HepG2 (cell line): ENCODE data around the gene JMJD1C.
"Not testable (repeated sequence)": the region's sequence is repeated elsewhere in the genome, so short reads cannot be mapped to it uniquely, and the experiment has no call there.

ENCODE experiments used
- EP300 ChIP-seq, 3 experiments: sonication (generic) in 1 of 3; formaldehyde crosslinking in 1 of 3; IDR thresholded peaks; 2 replicates each; pipeline versions ENCODE4 v1.5.1 to v1.6.1; 2011 to 2020; ENCODE audit warnings: low read depth in 2 of 3, low read length in 2 of 3, borderline replicate concordance in 1 of 3, improper control_type of control experiment in 1 of 3, mild to moderate bottlenecking in 1 of 3, missing genetic modification reagents in 1 of 3, moderate library complexity in 1 of 3
- SIN3A ChIP-seq: IDR thresholded peaks from 2 replicates; pipeline ENCODE4 v1.6.1; 2011; ENCODE audit warnings: low read depth, mild to moderate bottlenecking, control low read depth, low read length, borderline replicate concordance
- ZKSCAN1 ChIP-seq: fragments of 150-350 bp; IDR thresholded peaks from 2 replicates; pipeline ENCODE4 v1.6.1; 2014; ENCODE audit warnings: low read length
- TF ChIP-seq, protein P1 (sequence below): sonication (generic); formaldehyde crosslinking; IDR thresholded peaks from 2 replicates; pipeline ENCODE4 v1.5.0; 2020; ENCODE audit warnings: mild to moderate bottlenecking, missing genetic modification reagents, moderate library complexity
- TF ChIP-seq, protein P2 (sequence below), 2 experiments: IDR thresholded peaks; 2 replicates each; pipeline ENCODE4 v1.6.1; 2011 to 2012; ENCODE audit warnings: low read length in 2 of 2, borderline replicate concordance in 1 of 2, low read depth in 1 of 2, mild to moderate bottlenecking in 1 of 2, moderate library complexity in 1 of 2

DNA sequence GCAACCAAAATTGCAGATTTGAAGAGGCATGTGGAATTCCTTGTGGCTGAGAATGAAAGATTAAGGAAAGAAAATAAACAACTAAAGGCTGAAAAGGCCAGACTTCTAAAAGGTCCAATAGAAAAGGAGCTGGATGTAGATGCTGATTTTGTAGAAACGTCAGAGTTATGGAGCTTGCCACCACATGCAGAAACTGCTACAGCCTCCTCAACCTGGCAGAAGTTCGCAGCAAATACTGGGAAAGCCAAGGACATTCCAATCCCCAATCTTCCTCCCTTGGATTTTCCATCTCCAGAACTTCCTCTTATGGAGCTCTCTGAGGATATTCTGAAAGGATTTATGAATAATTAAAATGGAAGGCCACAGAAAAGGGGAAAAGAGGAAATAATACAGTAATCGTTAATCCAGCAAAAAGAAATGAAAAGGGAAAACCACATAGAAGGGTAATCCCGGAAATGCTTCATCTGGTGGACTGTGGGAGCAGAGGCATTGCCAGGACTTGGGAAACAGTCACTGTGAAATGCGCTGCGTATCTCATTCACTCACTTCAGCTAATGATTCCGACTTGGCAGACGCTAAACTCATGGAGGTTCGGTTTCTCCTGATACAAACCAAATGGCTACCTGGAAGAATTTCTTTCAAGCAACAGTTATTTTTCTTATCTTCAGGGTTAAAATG is 311.8 kb downstream of the JMJD1C start:
- TF ChIP-seq, protein P1, sequence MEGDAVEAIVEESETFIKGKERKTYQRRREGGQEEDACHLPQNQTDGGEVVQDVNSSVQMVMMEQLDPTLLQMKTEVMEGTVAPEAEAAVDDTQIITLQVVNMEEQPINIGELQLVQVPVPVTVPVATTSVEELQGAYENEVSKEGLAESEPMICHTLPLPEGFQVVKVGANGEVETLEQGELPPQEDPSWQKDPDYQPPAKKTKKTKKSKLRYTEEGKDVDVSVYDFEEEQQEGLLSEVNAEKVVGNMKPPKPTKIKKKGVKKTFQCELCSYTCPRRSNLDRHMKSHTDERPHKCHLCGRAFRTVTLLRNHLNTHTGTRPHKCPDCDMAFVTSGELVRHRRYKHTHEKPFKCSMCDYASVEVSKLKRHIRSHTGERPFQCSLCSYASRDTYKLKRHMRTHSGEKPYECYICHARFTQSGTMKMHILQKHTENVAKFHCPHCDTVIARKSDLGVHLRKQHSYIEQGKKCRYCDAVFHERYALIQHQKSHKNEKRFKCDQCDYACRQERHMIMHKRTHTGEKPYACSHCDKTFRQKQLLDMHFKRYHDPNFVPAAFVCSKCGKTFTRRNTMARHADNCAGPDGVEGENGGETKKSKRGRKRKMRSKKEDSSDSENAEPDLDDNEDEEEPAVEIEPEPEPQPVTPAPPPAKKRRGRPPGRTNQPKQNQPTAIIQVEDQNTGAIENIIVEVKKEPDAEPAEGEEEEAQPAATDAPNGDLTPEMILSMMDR (CRISPR knock-in tag), result not testable (repeated sequence)
- not testable (repeated sequence) for TF ChIP-seq ZKSCAN1; EP300 (IDR thresholded peaks at IDR 0.05; ENCODE audit: low read depth in 2 of 2, low read length in 2 of 2); EP300 (CRISPR knock-in tag; IDR thresholded peaks at IDR 0.05; ENCODE audit: borderline replicate concordance); SIN3A
- TF ChIP-seq, protein P2, sequence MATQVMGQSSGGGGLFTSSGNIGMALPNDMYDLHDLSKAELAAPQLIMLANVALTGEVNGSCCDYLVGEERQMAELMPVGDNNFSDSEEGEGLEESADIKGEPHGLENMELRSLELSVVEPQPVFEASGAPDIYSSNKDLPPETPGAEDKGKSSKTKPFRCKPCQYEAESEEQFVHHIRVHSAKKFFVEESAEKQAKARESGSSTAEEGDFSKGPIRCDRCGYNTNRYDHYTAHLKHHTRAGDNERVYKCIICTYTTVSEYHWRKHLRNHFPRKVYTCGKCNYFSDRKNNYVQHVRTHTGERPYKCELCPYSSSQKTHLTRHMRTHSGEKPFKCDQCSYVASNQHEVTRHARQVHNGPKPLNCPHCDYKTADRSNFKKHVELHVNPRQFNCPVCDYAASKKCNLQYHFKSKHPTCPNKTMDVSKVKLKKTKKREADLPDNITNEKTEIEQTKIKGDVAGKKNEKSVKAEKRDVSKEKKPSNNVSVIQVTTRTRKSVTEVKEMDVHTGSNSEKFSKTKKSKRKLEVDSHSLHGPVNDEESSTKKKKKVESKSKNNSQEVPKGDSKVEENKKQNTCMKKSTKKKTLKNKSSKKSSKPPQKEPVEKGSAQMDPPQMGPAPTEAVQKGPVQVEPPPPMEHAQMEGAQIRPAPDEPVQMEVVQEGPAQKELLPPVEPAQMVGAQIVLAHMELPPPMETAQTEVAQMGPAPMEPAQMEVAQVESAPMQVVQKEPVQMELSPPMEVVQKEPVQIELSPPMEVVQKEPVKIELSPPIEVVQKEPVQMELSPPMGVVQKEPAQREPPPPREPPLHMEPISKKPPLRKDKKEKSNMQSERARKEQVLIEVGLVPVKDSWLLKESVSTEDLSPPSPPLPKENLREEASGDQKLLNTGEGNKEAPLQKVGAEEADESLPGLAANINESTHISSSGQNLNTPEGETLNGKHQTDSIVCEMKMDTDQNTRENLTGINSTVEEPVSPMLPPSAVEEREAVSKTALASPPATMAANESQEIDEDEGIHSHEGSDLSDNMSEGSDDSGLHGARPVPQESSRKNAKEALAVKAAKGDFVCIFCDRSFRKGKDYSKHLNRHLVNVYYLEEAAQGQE (IDR thresholded peaks at IDR 0.05; ENCODE audit: borderline replicate concordance in 1 of 2, low read depth in 1 of 2, low read length in 2 of 2), result not testable (repeated sequence)
